ENCODE results near the gene RERG.

Gene RERG

GRCh38 chr12:15194456-15195368 is 26.5 kb downstream of the RERG start:
- no peak for DNase-seq (ENCODE audit: low read depth)
- no peak overlapping the region for H3K4me3 ChIP-seq (ENCODE audit: low read depth, low read length)
- no peak for TF ChIP-seq CTCF (IDR thresholded peaks at IDR 0.05; ENCODE audit: insufficient read depth, low read depth, low read length, missing control alignments)

- H3K4me3 ChIP-seq (ENCODE audit: low read depth, low read length): no peak overlapping the region
- no peak for DNase-seq (ENCODE audit: low read depth)
- no peak for TF ChIP-seq CTCF (IDR thresholded peaks at IDR 0.05; ENCODE audit: insufficient read depth, low read depth, low read length, missing control alignments)
These were observed 27.3 kb downstream of the RERG start for GRCh38 chr12:15193946-15194345.

DNA sequence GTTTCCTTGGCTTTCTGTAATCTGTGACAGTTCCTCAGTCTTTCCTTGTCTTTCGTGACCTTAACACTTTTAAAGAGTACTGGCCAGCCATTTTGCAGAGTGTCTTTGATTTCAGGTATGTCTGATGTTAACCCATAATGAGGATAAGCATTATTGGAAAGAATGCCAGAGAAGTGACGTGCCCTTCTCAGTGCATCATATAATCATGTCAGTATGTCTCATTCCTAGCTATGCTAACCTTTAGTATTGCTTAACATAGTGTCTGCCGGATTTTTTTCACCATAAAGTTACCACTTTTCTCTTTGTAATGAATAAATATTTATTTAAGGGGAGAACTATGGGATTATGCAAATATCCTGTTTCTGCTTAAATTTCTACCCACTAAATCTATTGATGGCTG is 28.5 kb downstream of the RERG start:
- no peak for TF ChIP-seq CTCF (IDR thresholded peaks at IDR 0.05; ENCODE audit: insufficient read depth, low read depth, low read length, missing control alignments)
- no peak for DNase-seq (ENCODE audit: low read depth)
- H3K4me3 ChIP-seq (ENCODE audit: low read depth, low read length): no peak overlapping the region

- DNase-seq (ENCODE audit: low read depth): no peak
- H3K4me3 ChIP-seq (ENCODE audit: low read depth, low read length): no peak overlapping the region
- TF ChIP-seq CTCF (IDR thresholded peaks at IDR 0.05; ENCODE audit: insufficient read depth, low read depth, low read length, missing control alignments): no peak
These were observed 33.1 kb downstream of the RERG start for GRCh38 chr12:15188127-15188526.

DNA sequence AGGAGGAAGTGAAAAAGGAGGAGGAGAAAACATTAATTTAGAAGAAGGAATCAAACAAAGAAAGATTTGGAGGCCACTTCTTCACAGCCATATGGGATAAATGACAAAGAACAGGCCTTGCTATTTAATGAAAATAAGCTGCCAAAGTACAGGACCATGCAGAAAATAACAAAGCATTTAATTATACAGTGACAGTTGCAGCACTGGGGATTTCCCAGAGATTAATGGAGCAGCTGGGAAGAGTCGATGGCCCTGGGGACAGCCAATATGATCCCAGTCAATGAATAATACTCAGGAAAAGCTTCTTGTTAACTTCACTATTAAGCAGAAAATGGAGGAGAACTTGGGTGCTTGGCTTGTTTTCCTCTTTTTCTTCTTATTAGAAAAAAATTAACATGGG is 34.6 kb downstream of the RERG start:
- TF ChIP-seq CTCF (IDR thresholded peaks at IDR 0.05; ENCODE audit: insufficient read depth, low read depth, low read length, missing control alignments): no peak
- no peak overlapping the region for H3K4me3 ChIP-seq (ENCODE audit: low read depth, low read length)
- DNase-seq (ENCODE audit: low read depth): no peak

DNA sequence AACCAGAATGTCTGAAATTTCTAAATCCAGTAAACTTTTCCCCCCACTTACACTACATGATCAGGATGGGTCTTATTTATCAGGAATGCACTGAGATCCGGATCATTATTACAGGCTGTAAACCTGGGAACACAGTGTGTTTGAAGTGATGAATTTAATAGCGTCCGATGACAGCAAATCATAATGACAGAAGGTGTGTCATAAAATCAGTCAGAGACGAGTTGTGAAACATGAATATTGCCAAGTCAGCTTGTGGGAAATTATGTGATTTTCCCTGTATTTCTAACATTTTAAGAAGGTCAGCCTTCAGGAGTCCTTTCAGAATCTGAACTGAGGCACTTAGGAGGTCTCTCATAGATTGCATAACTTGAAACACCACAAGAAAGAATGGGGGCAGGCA is 36.7 kb downstream of the RERG start:
- H3K4me3 ChIP-seq (ENCODE audit: low read depth, low read length): no peak overlapping the region
- no peak for DNase-seq (ENCODE audit: low read depth)
- TF ChIP-seq CTCF (IDR thresholded peaks at IDR 0.05; ENCODE audit: insufficient read depth, low read depth, low read length, missing control alignments): no peak

DNA sequence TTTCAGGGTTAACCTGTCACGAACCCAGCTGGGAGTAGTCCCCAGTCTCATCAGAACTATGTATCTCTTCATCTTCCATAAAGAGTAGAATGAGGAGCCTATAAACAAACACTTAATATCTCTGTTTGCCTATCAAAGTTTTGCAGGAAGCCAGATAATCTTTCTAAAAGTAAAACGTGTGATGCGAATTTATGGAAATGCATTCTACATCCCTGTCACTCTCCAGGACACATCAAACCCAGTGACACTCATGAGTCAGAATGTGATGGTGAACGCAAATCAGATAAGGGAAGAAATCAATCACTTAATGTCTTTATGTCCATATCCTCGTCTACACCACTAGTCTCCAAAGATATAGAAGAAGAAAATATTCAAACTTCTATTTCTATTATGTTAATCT is 37.4 kb downstream of the RERG start:
- no peak overlapping the region for H3K4me3 ChIP-seq (ENCODE audit: low read depth, low read length)
- no peak for TF ChIP-seq CTCF (IDR thresholded peaks at IDR 0.05; ENCODE audit: insufficient read depth, low read depth, low read length, missing control alignments)
- no peak for DNase-seq (ENCODE audit: low read depth)

Measured in GM12865 (cell line).